ENCODE results near the gene REV3L. TPM values are rescaled to one million over a fixed set of nuclear protein-coding genes. Genes with fewer than 3 reads are reported as not detected.

Gene REV3L
- total RNA-seq = 61.5 and 72.9 TPM in 2 replicates

GRCh38 chr6:111482959-111483735, at the start of gene REV3L:
REV3L (minus strand) TSS chr6:111483218; CDS start chr6:111482888, 330 bp downstream.

Other genes starting within 250 kb of the REV3L start
- 11.5 and 17.1 TPM in 2 replicates for gene TRAF3IP2, start 122.7 kb upstream of the REV3L start, total RNA-seq

Data from bronchial smooth muscle cell (primary cell).